ENCODE data around the gene ASPDH. TPM values are rescaled to one million over a fixed set of nuclear protein-coding genes. Genes with fewer than 3 reads are reported as not detected.

ASPDH gene
- total and polyA plus RNA-seq, 2 donors (not counting 1 experiment from before 2014, with no cell fraction given) = not detected

- no peak overlapping the region for H3K4me3 ChIP-seq (ENCODE audit: control extremely low read depth in 1 of 5, extremely low read depth in 1 of 5, insufficient read depth in 1 of 5, low read depth in 2 of 5, low read length in 4 of 5)
- H3K27ac ChIP-seq (ENCODE audit: low read length in 2 of 2) = no peak overlapping the region
- peaks cover 0 to 68% (median 13%) of the 10 kb centered on the region in 4 experiments for H3K27me3 ChIP-seq (replicated peaks in 1 of 4; ENCODE audit: control extremely low read depth in 1 of 4, control insufficient read depth in 3 of 4, insufficient read depth in 4 of 4, low read length in 3 of 4)
- no peak for DNase-seq
- H2AFZ ChIP-seq (ENCODE audit: insufficient read depth, low read depth, low read length, poor library complexity, severe bottlenecking) = no peak overlapping the region
- H3K4me1 ChIP-seq (ENCODE audit: control insufficient read depth in 2 of 2, insufficient read depth in 2 of 2, low read length in 2 of 2) = peaks cover 13 to 14% of the 10 kb centered on the region in 2 donors
- Mint-ChIP-seq H3K9me3 (ENCODE audit: insufficient read depth) (no peaks in the 10 kb centered on the region), H3K27ac (no peak overlapping the region), H3K27me3 (peaks cover 64% of the 10 kb centered on the region), H3K4me1 (peaks cover 5% of the 10 kb centered on the region), H3K4me3 (no peak overlapping the region)
- H3K4me2 ChIP-seq (replicated peaks; ENCODE audit: low read depth, low read length, poor library complexity, severe bottlenecking) = no peak overlapping the region
- H3K79me2 ChIP-seq (ENCODE audit: control insufficient read depth, insufficient read depth, low read length) = no peaks in the 10 kb centered on the region
- CTCF ChIA-PET = interaction anchor here (0.5 kb wide), 1 partner anchor 20 kb away, joined by 3 read pairs; no protein-coding TSS in a partner anchor
- 88% methylated on average over 10 of the region's 10 CpGs for WGBS (ENCODE audit: insufficient coverage)
- no peak for TF ChIP-seq EZH2 (IDR thresholded peaks at IDR 0.05; ENCODE audit: borderline replicate concordance, insufficient read depth, low read depth, low read length, poor library complexity, severe bottlenecking)
- TF ChIP-seq, protein P1, sequence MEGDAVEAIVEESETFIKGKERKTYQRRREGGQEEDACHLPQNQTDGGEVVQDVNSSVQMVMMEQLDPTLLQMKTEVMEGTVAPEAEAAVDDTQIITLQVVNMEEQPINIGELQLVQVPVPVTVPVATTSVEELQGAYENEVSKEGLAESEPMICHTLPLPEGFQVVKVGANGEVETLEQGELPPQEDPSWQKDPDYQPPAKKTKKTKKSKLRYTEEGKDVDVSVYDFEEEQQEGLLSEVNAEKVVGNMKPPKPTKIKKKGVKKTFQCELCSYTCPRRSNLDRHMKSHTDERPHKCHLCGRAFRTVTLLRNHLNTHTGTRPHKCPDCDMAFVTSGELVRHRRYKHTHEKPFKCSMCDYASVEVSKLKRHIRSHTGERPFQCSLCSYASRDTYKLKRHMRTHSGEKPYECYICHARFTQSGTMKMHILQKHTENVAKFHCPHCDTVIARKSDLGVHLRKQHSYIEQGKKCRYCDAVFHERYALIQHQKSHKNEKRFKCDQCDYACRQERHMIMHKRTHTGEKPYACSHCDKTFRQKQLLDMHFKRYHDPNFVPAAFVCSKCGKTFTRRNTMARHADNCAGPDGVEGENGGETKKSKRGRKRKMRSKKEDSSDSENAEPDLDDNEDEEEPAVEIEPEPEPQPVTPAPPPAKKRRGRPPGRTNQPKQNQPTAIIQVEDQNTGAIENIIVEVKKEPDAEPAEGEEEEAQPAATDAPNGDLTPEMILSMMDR (IDR thresholded peaks at IDR 0.05) = no peak
- no peak overlapping the region for H3K9ac ChIP-seq (ENCODE audit: low read length)
- no peak for ATAC-seq (ENCODE audit: low read depth)
- POLR2A ChIA-PET = no interaction called here
- H3K36me3 ChIP-seq (replicated peaks in 1 of 2; ENCODE audit: control extremely low read depth in 1 of 2, control insufficient read depth in 1 of 2, extremely low read depth in 1 of 2, insufficient read depth in 2 of 2, low read length in 1 of 2) = no peaks in the 10 kb centered on the region
- peaks cover 0 to 17% (median 0%) of the 10 kb centered on the region in 3 donors for H3K9me3 ChIP-seq (ENCODE audit: control extremely low read depth in 1 of 3, control insufficient read depth in 2 of 3, insufficient read depth in 1 of 3, low read length in 2 of 3)
- H4K20me1 ChIP-seq (ENCODE audit: control insufficient read depth, insufficient read depth, low read length, poor library complexity, severe bottlenecking) = no peaks in the 10 kb centered on the region
- intact Hi-C loops (cut with micrococcal nuclease) = no loop called here
Observed at GRCh38 chr19:50554212-50554611, 40.5 kb upstream of the ASPDH start.

DNA sequence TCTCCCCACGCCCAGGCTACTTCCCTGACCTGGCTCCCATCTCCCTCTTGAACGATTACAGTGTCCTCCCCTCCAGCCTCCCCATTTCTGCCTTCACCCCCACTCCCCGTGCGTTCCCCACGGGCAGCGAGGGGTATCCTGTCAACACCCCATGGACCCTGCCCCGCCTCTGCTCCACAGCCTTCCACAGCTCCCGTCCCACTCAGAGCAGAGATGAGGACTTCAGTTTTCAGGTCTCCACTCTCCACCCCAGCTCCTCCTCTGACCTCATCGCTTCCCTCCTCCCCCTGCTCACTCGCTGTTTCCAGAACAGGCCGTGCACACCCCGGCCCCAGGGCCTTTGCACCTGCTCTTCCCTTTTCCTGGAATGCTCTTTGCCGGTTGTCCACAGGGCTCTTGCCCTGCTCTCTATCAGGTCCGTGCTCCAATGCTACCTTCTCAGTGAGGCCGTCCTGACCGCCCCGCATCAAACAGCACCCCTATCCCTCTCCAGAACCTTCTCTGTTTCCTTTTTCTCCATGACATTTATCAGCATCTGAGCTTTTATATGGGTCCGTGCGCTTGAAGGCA, 39.5 kb upstream of the ASPDH start:
- peaks cover 5% of the 10 kb centered on the region for H3K4me1 Mint-ChIP-seq
- Histone ChIP-seq H3K4me1 (ENCODE audit: control insufficient read depth in 2 of 2, insufficient read depth in 2 of 2, low read length in 2 of 2) (peaks cover 13 to 14% of the 10 kb centered on the region in 2 donors), H3K27ac (ENCODE audit: low read length in 2 of 2) (no peak overlapping the region), H3K36me3 (replicated peaks in 1 of 2; ENCODE audit: control extremely low read depth in 1 of 2, control insufficient read depth in 1 of 2, extremely low read depth in 1 of 2, insufficient read depth in 2 of 2, low read length in 1 of 2) (no peaks in the 10 kb centered on the region), H3K79me2 (ENCODE audit: control insufficient read depth, insufficient read depth, low read length) (no peaks in the 10 kb centered on the region), H3K9ac (ENCODE audit: low read length) (no peak overlapping the region), H4K20me1 (ENCODE audit: control insufficient read depth, insufficient read depth, low read length, poor library complexity, severe bottlenecking) (no peaks in the 10 kb centered on the region), H3K27me3 (replicated peaks in 1 of 4; ENCODE audit: control extremely low read depth in 1 of 4, control insufficient read depth in 3 of 4, insufficient read depth in 4 of 4, low read length in 3 of 4) (peaks cover 0 to 69% (median 13%) of the 10 kb centered on the region in 4 experiments), H3K4me3 (ENCODE audit: control extremely low read depth in 1 of 5, extremely low read depth in 1 of 5, insufficient read depth in 1 of 5, low read depth in 2 of 5, low read length in 4 of 5) (no peak overlapping the region), H2AFZ (ENCODE audit: insufficient read depth, low read depth, low read length, poor library complexity, severe bottlenecking) (no peak overlapping the region), H3K9me3 (ENCODE audit: control extremely low read depth in 1 of 3, control insufficient read depth in 2 of 3, insufficient read depth in 1 of 3, low read length in 2 of 3) (peaks cover 0 to 17% (median 0%) of the 10 kb centered on the region in 3 donors), H3K4me2 (replicated peaks; ENCODE audit: low read depth, low read length, poor library complexity, severe bottlenecking) (no peak overlapping the region)
- H3K27me3 Mint-ChIP-seq = peaks cover 63% of the 10 kb centered on the region
- ChIA-PET POLR2A (no interaction called here), CTCF (no interaction called here)
- H3K9me3 Mint-ChIP-seq (ENCODE audit: insufficient read depth) = no peaks in the 10 kb centered on the region
- H3K4me3 Mint-ChIP-seq = no peak overlapping the region
- DNase-seq (no peak), ATAC-seq (ENCODE audit: low read depth) (no peak)
- TF ChIP-seq, protein P1 (IDR thresholded peaks at IDR 0.05) = no peak
- TF ChIP-seq EZH2 (IDR thresholded peaks at IDR 0.05; ENCODE audit: borderline replicate concordance, insufficient read depth, low read depth, low read length, poor library complexity, severe bottlenecking) = no peak
- no peak overlapping the region for H3K27ac Mint-ChIP-seq
- WGBS (ENCODE audit: insufficient coverage) = 82% methylated on average over 19 of the region's 19 CpGs
- intact Hi-C loops (cut with micrococcal nuclease) = no loop called here
